Neuronal stem cell (in vitro differentiated cells): ENCODE data around the gene LSM14A.

Experiments used
- DNase-seq: peaks from one replicate; pipeline ENCODE4 v3.0.0-alpha.2; 2013; ENCODE audit warnings: low spot score
- H2AFZ ChIP-seq: one replicate; pipeline ENCODE4 v1.6.1; 2013; ENCODE audit warnings: mild to moderate bottlenecking, low read length, inconsistent platforms
- H2AK5ac ChIP-seq: 2 replicates; pipeline ENCODE4 v1.6.1; 2013; ENCODE audit warnings: low read depth, mild to moderate bottlenecking, inconsistent platforms, low read length, moderate library complexity, mixed read lengths
- H2BK120ac ChIP-seq: 2 replicates; pipeline ENCODE4 v1.6.1; 2013; ENCODE audit warnings: low read depth, mild to moderate bottlenecking, inconsistent platforms, low read length, moderate library complexity, mixed read lengths
- H2BK12ac ChIP-seq: one replicate; pipeline ENCODE4 v1.6.1; 2013; ENCODE audit warnings: low read length, inconsistent platforms
- H2BK15ac ChIP-seq: 2 replicates; pipeline ENCODE4 v1.6.1; 2013; ENCODE audit warnings: mild to moderate bottlenecking, low read length, inconsistent platforms, mixed read lengths
- H2BK5ac ChIP-seq: one replicate; pipeline ENCODE4 v1.6.1; 2013; ENCODE audit warnings: inconsistent platforms, mild to moderate bottlenecking, low read length, moderate library complexity
- H3K14ac ChIP-seq: one replicate; pipeline ENCODE4 v1.6.1; 2013; ENCODE audit warnings: low read length, inconsistent platforms
- H3K18ac ChIP-seq: 2 replicates; pipeline ENCODE4 v1.6.1; 2013; ENCODE audit warnings: low read length, inconsistent platforms
- H3K23ac ChIP-seq: 2 replicates; pipeline ENCODE4 v1.6.1; 2013; ENCODE audit warnings: low read depth, mild to moderate bottlenecking, mixed read lengths, low read length, inconsistent platforms; ENCODE audit not compliant: poor library complexity
- H3K27ac ChIP-seq: replicated peaks from 3 replicates; pipeline ENCODE4 v1.5.1; 2013; ENCODE audit warnings: low read length, inconsistent platforms
- H3K27me3 ChIP-seq, 3 experiments: 2 replicates each; pipeline ENCODE4 v1.6.1; 2013; ENCODE audit warnings: low read length in 3 of 3, mild to moderate bottlenecking in 2 of 3, inconsistent platforms in 1 of 3, low read depth in 1 of 3, mixed read lengths in 1 of 3, moderate library complexity in 1 of 3; ENCODE audit not compliant: control insufficient read depth in 3 of 3, insufficient read depth in 3 of 3
- H3K36me3 ChIP-seq, 2 donors: replicated peaks in 1 of 2; 2 replicates each; pipeline ENCODE4 v1.6.1; 2013; ENCODE audit warnings: low read length in 2 of 2; ENCODE audit not compliant: control insufficient read depth in 2 of 2, insufficient read depth in 2 of 2
- H3K4ac ChIP-seq: 2 replicates; pipeline ENCODE4 v1.6.1; 2013; ENCODE audit warnings: inconsistent platforms, mild to moderate bottlenecking, low read length, moderate library complexity
- H3K4me1 ChIP-seq, 2 donors: 1 replicate in 1 of 2; 2 replicates in 1 of 2; pipeline ENCODE4 v1.6.1; 2013; ENCODE audit warnings: low read length in 2 of 2, low read depth in 1 of 2; ENCODE audit not compliant: control insufficient read depth in 2 of 2, insufficient read depth in 1 of 2
- H3K4me2 ChIP-seq: one replicate; pipeline ENCODE4 v1.6.1; 2013; ENCODE audit warnings: mild to moderate bottlenecking, low read length, inconsistent platforms; ENCODE audit not compliant: insufficient read depth, poor library complexity, severe bottlenecking
- H3K4me3 ChIP-seq, 2 donors: 2 replicates each; pipeline ENCODE4 v1.5.1; 2013; ENCODE audit warnings: low read length in 2 of 2, mild to moderate bottlenecking in 2 of 2, inconsistent platforms in 1 of 2, moderate library complexity in 1 of 2
- H3K79me1 ChIP-seq: one replicate; pipeline ENCODE4 v1.6.1; 2013; ENCODE audit warnings: low read depth, mild to moderate bottlenecking, inconsistent platforms, low read length, moderate library complexity
- H3K9ac ChIP-seq: one replicate; pipeline ENCODE4 v1.6.1; 2013; ENCODE audit warnings: mild to moderate bottlenecking, low read depth, low read length, inconsistent platforms; ENCODE audit not compliant: poor library complexity
- H3K9me3 ChIP-seq, 2 donors: replicated peaks in 1 of 2; 2 replicates each; pipeline versions ENCODE3 to v1.6.1; 2013; ENCODE audit warnings: low read length in 2 of 2, mild to moderate bottlenecking in 2 of 2, inconsistent platforms in 1 of 2, low read depth in 1 of 2, mixed read lengths in 1 of 2, moderate library complexity in 1 of 2; ENCODE audit not compliant: control insufficient read depth in 2 of 2, insufficient read depth in 1 of 2
- H4K8ac ChIP-seq: one replicate; pipeline ENCODE4 v1.6.1; 2013; ENCODE audit warnings: low read depth, mild to moderate bottlenecking, inconsistent platforms, low read length, moderate library complexity
- H4K91ac ChIP-seq: one replicate; pipeline ENCODE4 v1.6.1; 2013; ENCODE audit warnings: low read length, low read depth, mild to moderate bottlenecking, inconsistent platforms; ENCODE audit not compliant: poor library complexity
- WGBS, 2 donors: extraction: QIAGEN DNeasy Blood & Tissue Kit; methylation state at CpG; one replicate each; pipeline ENCODE4 v1.1.7; 2013; ENCODE audit warnings: missing lambda C conversion rate in 2 of 2, mixed read lengths in 1 of 2; ENCODE audit not compliant: insufficient read length in 2 of 2, insufficient replicate concordance in 1 of 2; ENCODE audit errors: extremely low coverage in 2 of 2; 5-methylcytosine and 5-hydroxymethylcytosine counted together

Gene LSM14A

DNA sequence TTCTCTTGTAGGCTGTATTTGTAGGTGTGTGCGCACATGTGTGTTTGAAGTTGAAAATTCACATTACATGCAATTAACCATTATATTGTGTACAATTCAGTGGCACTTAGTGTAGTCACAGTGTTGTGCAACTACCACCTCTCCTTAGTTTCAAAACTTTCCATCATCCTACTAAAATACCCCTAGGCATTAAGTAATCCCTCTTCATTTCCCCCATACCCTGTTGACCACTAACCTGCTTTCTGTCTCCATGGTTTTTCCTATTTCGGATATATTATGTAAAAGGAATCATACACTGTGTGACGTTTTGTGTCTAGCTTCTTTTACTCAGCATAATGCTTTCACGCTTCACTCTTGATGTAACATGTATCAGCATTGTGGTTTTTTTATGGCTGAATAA lies 16.1 kb downstream of the LSM14A start:
- H2BK15ac ChIP-seq = no peak overlapping the region
- no peak overlapping the region for H3K4me2 ChIP-seq
- H2BK12ac ChIP-seq = no peak overlapping the region
- no peak overlapping the region for H3K18ac ChIP-seq
- H3K14ac ChIP-seq = no peak overlapping the region
- H3K36me3 ChIP-seq = peaks cover 0 to 34% of the 10 kb centered on the region in 2 donors
- no peak overlapping the region for H2AK5ac ChIP-seq
- no peak overlapping the region for H3K23ac ChIP-seq
- no peak overlapping the region for H4K91ac ChIP-seq
- H3K4me3 ChIP-seq = no peak overlapping the region
- H3K4ac ChIP-seq = no peak overlapping the region
- DNase-seq = no peak
- H4K8ac ChIP-seq = no peak overlapping the region
- H2AFZ ChIP-seq = no peak overlapping the region
- no peak overlapping the region for H3K27ac ChIP-seq
- no peaks in the 10 kb centered on the region for H3K4me1 ChIP-seq
- peaks cover 0 to 5% of the 10 kb centered on the region in 2 donors for H3K9me3 ChIP-seq
- H3K9ac ChIP-seq = no peak overlapping the region
- H2BK120ac ChIP-seq = no peak overlapping the region
- WGBS, 2 donors = no CpG with 5 or more reads among the region's 4 CpGs
- H3K79me1 ChIP-seq = peaks cover 5% of the 10 kb centered on the region
- no peaks in the 10 kb centered on the region for H3K27me3 ChIP-seq
- H2BK5ac ChIP-seq = no peak overlapping the region

DNA sequence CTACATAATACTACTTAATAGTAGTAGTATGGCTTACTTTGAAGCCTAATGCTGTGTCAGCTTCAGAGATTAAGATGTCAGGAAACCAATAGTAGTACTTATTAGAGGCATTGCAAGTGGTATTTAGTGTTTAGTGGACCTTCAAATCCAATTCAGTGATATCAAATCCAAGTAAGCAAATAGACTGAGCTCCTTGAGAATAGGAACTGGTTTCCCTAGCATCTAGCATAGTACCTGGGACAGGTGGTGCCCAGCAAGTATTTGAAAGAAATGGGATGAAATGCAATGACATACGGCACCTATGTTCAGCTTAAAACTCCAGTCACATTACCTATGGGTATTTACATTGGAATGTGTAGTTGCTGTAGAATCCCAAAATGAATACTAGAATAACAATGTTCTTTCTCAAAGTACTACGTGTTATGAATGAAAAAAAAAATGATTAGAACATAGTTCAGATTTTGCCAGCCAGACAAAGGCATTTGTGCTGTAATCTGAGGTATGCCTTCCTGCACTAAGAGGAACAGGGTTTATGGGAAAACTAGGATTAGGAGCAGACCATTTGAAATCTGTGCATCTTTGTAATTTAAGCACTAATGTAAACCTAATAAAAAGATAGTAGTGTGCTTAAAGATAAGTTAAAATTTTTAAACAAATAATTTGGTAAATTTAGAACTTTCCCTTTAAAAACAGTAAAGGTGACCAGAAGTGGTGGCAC lies 17.1 kb downstream of the LSM14A start:
- DNase-seq = no peak
- H4K91ac ChIP-seq = no peak overlapping the region

DNA sequence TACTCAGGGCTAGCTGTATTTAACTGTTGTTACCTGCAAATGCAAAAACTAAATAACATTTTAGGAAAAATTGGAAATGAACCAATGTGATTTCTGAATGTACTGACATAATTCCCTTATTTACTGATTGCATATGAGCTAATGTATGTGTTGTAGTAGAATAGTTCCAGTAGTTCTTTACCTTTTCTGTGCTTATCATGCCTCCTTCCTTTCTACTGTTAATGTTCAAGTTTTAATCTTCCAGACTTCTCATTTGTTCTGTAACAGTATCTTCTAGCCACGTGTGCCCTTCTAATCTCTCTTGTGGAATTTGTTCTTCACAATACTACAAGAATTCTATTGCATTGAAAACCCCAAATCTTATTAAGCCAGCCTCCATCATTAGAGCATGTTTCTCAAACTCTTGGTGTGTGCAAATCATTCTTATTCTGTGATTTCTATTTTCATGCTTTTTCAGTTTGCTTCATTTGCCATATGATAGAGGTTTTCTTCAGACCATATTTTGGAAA lies 17.7 kb downstream of the LSM14A start:
- Histone ChIP-seq H3K9ac (no peak overlapping the region), H3K4ac (no peak overlapping the region), H2AFZ (no peak overlapping the region), H2AK5ac (no peak overlapping the region), H3K9me3 (peaks cover 0 to 5% of the 10 kb centered on the region in 2 donors), H2BK15ac (no peak overlapping the region), H4K91ac (no peak overlapping the region), H3K23ac (no peak overlapping the region), H3K27ac (no peak overlapping the region), H2BK120ac (no peak overlapping the region), H3K14ac (no peak overlapping the region), H2BK12ac (no peak overlapping the region), H3K18ac (no peak overlapping the region), H3K27me3 (no peaks in the 10 kb centered on the region), H3K79me1 (peaks cover 8% of the 10 kb centered on the region), H3K4me1 (no peaks in the 10 kb centered on the region), H3K4me2 (no peak overlapping the region), H3K4me3 (no peak overlapping the region), H2BK5ac (no peak overlapping the region), H3K36me3 (peaks cover 5 to 38% of the 10 kb centered on the region in 2 donors), H4K8ac (no peak overlapping the region)
- DNase-seq = no peak
- WGBS, 2 donors = no CpG with 5 or more reads among the region's 1 CpG

More for the DNA sequence above, 17.1 kb downstream of the LSM14A start:
- Histone ChIP-seq H3K79me1 (peaks cover 8% of the 10 kb centered on the region), H2AFZ (no peak overlapping the region), H2AK5ac (no peak overlapping the region), H3K14ac (no peak overlapping the region), H3K4me3 (no peak overlapping the region), H2BK15ac (no peak overlapping the region), H3K23ac (no peak overlapping the region), H3K4me1 (no peaks in the 10 kb centered on the region), H2BK120ac (no peak overlapping the region), H3K9ac (no peak overlapping the region), H3K4me2 (no peak overlapping the region), H3K4ac (no peak overlapping the region), H2BK12ac (no peak overlapping the region), H2BK5ac (no peak overlapping the region), H3K9me3 (peaks cover 0 to 5% of the 10 kb centered on the region in 2 donors), H3K27me3 (no peaks in the 10 kb centered on the region), H3K36me3 (peaks cover 3 to 38% of the 10 kb centered on the region in 2 donors), H4K8ac (no peak overlapping the region), H3K27ac (no peak overlapping the region), H3K18ac (no peak overlapping the region)
- WGBS, 2 donors = no CpG with 5 or more reads among the region's 2 CpGs

DNA sequence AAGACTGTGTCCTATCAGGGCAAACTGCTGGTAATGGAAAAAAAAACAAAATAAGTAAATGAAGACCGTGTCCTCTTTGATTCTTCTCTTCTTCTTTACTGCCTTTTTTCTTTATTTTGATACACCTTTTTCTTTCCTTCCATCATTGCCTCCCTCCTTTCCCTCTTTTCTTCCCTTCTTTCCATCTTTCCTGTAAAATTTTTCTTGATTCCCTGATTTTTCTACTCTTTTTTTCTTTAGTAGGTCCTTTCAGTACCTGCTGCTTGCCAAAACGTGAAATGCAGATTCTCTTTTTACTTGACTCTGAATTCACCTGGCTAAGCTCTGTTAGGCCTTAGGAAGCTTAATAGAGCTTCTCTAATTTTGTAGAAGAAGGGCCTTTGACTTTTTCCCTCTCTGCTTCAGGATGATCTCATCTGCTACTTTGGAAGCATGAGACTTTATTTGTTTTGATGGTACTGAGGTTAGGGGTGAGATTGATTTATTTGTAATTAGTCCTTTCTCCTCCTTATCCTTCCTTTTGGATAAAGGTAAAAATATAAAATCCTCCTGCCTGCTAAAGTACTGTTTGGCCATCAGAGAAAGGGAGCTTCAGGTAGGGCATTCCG lies 19.2 kb downstream of the LSM14A start:
- Histone ChIP-seq H3K9me3 (peaks cover 0 to 2% of the 10 kb centered on the region in 2 donors), H2BK15ac (no peak overlapping the region), H4K8ac (no peak overlapping the region), H3K4me3 (no peak overlapping the region), H3K36me3 (peaks cover 6 to 42% of the 10 kb centered on the region in 2 donors), H3K14ac (no peak overlapping the region), H2BK120ac (no peak overlapping the region), H3K4ac (no peak overlapping the region), H3K4me1 (no peaks in the 10 kb centered on the region), H3K27ac (no peak overlapping the region), H3K79me1 (peaks cover 8% of the 10 kb centered on the region), H3K27me3 (no peaks in the 10 kb centered on the region), H2BK12ac (no peak overlapping the region), H2AK5ac (no peak overlapping the region), H3K18ac (no peak overlapping the region), H2BK5ac (no peak overlapping the region), H3K9ac (no peak overlapping the region), H2AFZ (no peak overlapping the region), H3K4me2 (no peak overlapping the region), H4K91ac (no peak overlapping the region), H3K23ac (no peak overlapping the region)
- DNase-seq = no peak
- no CpG with 5 or more reads among the region's 3 CpGs for WGBS, 2 donors
